ENCODE measurements around the gene DAAM1. TPM values are rescaled to one million over a fixed set of nuclear protein-coding genes. Genes with fewer than 3 reads are reported as not detected.

The DAAM1 gene
- total RNA-seq, 4 donors from 2014 or later = 25.3 to 47.2 (median 37.8) TPM

DNA sequence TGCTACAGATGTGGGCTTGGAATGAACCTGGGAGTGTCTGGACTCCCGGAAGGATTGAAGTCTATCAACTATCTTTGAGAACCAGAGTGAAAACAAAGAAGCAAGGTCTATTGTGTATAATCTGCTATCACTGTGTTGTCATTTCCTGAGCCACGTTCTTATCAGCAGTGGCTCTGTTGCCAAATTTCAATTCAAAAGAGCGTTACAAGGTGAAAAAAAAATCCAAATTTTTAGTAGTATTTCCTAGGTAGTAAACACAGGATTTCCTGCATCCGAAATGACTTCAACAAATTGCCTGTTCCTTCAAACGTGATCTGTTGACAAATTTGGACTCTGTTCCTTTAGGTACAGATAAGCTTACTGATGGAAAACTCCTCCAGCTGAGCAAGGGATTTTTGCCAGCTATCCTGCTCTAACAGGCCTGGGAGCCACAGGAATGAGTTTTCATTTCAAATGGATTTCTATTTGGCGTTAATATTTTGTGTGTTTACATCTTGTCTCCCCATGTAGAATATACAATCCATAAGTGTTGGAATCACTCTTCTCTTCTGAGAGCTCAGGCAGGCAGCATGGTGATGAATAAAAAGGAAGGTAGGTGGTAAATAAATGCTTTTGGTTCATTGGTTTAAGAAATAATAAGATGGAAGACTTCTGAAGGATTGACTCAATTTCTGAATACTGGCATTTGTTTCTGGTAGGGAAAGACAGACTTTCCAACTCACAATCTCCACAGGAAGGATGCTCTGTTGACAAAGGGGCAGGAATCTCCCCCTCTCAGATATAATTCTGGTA lies 218.2 kb downstream of the DAAM1 start:
- H3K4me3 ChIP-seq (replicated peaks in 1 of 3) = no peak overlapping the region
- WGBS, 2 donors = 62 to 73% methylated on average over 6 of the region's 6 CpGs
- peak overlapping the region; percentile 5 to 59 (median 46) for H3K27ac ChIP-seq

DNA sequence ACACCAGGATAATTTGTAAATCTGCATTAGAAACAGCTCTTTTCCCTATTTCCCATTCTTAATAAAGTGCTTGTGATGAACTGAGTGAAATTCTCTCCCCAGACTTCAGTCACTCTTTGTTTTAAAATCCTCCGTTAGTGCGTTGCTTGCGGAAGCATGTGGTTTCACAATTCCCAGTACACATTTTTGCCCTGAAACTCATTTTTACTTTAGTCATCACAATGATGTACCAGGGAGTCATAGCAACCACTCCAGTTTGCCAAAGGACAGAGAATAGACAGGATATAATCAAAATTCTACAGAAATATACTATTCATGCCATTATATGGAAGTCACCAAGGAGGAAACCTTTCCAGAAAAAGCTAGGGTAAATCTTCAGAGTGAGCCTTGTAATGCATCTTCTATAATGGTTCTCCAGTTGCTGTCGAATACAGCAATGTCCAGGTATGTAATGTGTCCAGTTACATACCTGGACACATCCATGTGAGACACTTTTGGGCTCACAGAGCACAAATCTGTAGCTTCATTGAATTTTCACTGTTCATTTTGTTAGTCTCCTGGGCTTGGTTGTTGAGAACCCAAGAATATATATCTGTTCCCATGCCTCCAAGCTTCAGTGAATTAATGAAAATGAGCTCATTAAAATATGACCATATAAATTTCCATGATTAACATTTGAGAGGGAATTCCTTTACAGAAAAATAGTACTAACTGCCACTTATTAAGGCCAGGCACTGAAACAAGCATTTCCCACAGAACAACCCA lies 219.0 kb downstream of the DAAM1 start:
- WGBS, 2 donors = 72 to 82% methylated on average over 4 of the region's 4 CpGs
- H3K4me1 ChIP-seq = no peaks in the 10 kb centered on the region
- H3K9me3 ChIP-seq = no peaks in the 10 kb centered on the region
- TF ChIP-seq, protein P1, sequence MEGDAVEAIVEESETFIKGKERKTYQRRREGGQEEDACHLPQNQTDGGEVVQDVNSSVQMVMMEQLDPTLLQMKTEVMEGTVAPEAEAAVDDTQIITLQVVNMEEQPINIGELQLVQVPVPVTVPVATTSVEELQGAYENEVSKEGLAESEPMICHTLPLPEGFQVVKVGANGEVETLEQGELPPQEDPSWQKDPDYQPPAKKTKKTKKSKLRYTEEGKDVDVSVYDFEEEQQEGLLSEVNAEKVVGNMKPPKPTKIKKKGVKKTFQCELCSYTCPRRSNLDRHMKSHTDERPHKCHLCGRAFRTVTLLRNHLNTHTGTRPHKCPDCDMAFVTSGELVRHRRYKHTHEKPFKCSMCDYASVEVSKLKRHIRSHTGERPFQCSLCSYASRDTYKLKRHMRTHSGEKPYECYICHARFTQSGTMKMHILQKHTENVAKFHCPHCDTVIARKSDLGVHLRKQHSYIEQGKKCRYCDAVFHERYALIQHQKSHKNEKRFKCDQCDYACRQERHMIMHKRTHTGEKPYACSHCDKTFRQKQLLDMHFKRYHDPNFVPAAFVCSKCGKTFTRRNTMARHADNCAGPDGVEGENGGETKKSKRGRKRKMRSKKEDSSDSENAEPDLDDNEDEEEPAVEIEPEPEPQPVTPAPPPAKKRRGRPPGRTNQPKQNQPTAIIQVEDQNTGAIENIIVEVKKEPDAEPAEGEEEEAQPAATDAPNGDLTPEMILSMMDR (IDR thresholded peaks at IDR 0.05) = no peak
- TF ChIP-seq POLR2A (IDR thresholded peaks at IDR 0.05) = no peak
- intact Hi-C loops (cut with DNase I) = no loop called here
- peak overlapping the region in 2 of 3 donors; percentile 5 to 59 for H3K27ac ChIP-seq
- H3K4me3 ChIP-seq (replicated peaks in 1 of 3) = no peak overlapping the region
- no peaks in the 10 kb centered on the region for H3K27me3 ChIP-seq
- no peak for DNase-seq
- H3K36me3 ChIP-seq = no peaks in the 10 kb centered on the region

More for the DNA sequence above, 218.2 kb downstream of the DAAM1 start:
- Histone ChIP-seq H3K27me3 (no peaks in the 10 kb centered on the region), H3K36me3 (no peaks in the 10 kb centered on the region), H3K9me3 (no peaks in the 10 kb centered on the region), H3K4me1 (no peaks in the 10 kb centered on the region)
- intact Hi-C loops (cut with DNase I) = no loop called here
- DNase-seq = no peak
- no peak for TF ChIP-seq POLR2A (IDR thresholded peaks at IDR 0.05)

DNA sequence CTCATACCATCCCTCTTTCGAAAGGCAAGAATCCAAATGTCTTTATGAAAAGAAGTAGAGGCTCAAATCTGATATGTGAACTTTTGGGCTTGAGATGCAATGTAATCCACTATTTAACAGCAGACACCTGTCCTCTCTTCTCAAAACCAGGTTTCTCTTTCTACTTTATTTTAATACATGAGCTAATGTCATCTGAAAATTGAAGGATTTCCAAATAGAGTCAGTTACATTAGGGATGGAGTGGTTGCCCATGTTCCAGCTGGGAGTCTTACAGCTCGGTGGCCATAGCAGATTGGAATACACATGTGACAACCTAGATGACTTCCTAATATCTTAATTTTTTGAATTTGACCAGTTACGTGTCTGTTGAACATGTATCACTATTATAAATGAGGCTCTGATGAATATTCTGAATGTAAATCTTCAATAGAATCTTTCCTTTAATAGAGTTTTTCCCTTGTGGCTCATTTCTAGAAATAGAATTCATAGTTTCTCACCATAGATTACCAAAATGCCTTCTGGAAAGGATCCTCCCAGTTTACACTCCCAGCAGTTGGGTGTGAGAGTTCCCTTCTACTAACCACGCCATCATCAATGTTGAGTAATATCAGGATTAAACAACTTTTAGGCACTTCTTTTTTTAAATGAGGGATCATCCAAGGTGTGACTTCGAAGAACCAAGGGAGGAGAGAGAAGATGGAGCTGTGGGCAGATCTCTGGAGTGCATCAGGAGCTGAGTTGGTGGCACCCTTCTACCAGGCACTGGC lies 227.6 kb downstream of the DAAM1 start:
- intact Hi-C loops (cut with DNase I) = no loop called here
- TF ChIP-seq, protein P1 (IDR thresholded peaks at IDR 0.05) = no peak
- TF ChIP-seq POLR2A (IDR thresholded peaks at IDR 0.05) = no peak
- no peak for DNase-seq
- no peak overlapping the region for H3K27ac ChIP-seq
- H3K9me3 ChIP-seq = no peaks in the 10 kb centered on the region
- no peaks in the 10 kb centered on the region for H3K36me3 ChIP-seq
- H3K27me3 ChIP-seq = no peaks in the 10 kb centered on the region
- WGBS, 2 donors = 91 to 95% methylated on average over 5 of the region's 5 CpGs
- no peaks in the 10 kb centered on the region for H3K4me1 ChIP-seq
- H3K4me3 ChIP-seq (replicated peaks in 1 of 3) = no peak overlapping the region

DNA sequence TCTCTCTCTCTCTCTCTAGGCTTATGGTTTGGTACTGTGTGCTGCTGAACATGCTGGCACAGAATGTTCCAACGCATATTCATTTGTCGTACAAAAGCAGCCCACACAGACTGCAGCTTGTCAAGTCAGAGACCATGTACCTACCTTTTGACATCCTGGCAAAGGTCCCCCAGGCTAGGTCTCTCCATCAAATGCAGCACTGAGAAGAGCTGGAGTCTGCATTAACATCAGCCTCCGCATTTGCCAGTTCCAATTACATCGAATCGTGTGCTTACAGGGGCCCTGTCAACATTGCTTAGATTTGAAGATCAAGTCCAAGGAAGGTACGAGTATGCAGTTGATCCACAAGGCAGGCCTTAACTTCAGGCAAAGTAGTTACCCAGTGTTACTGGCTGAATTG lies 228.8 kb downstream of the DAAM1 start:
- no peak for TF ChIP-seq POLR2A (IDR thresholded peaks at IDR 0.05)
- TF ChIP-seq, protein P1 (IDR thresholded peaks at IDR 0.05) = no peak
- Histone ChIP-seq H3K36me3 (no peaks in the 10 kb centered on the region), H3K4me3 (replicated peaks in 1 of 3) (no peak overlapping the region), H3K9me3 (no peaks in the 10 kb centered on the region), H3K27me3 (no peaks in the 10 kb centered on the region), H3K4me1 (peaks cover 4 to 5% of the 10 kb centered on the region in 2 donors), H3K27ac (no peak overlapping the region)
- whole genome bisulfite sequencing, 2 donors = 94 to 95% methylated on average over 4 to 6 of the region's 6 CpGs
- DNase-seq = no peak
- intact Hi-C loops (cut with DNase I) = no loop called here

DNA sequence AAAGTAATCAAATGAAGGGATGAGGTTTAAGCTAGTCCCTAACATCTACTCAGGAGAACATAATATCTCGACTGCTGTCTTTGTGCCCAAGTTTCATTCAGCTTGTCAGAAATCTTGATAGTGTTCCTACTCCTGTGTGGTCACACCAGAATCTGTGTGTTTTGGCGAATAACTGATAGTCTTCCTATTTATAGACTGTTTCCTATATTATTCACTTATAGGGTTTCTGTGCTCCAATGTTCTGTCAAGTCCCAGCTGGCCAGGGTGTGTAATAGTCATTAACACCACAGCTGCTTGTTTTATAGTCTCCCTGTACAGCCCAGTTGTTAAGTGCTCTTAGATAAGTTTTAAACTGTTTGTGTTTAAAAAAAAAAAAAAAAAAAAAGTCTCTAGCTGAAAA lies 230.8 kb downstream of the DAAM1 start:
- WGBS, 2 donors = 88 to 95% methylated on average over 2 of the region's 2 CpGs
- no peak overlapping the region for H3K27ac ChIP-seq

More for the DNA sequence above, 230.8 kb downstream of the DAAM1 start:
- no peak for DNase-seq
- intact Hi-C loops (cut with DNase I) = no loop called here
- Histone ChIP-seq H3K4me1 (peaks cover 9 to 11% of the 10 kb centered on the region in 2 donors), H3K4me3 (replicated peaks in 1 of 3) (no peak overlapping the region), H3K36me3 (no peaks in the 10 kb centered on the region), H3K27me3 (no peaks in the 10 kb centered on the region), H3K9me3 (no peaks in the 10 kb centered on the region)
- TF ChIP-seq, protein P1 (IDR thresholded peaks at IDR 0.05) = no peak
- no peak for TF ChIP-seq POLR2A (IDR thresholded peaks at IDR 0.05)

Data from thyroid gland (tissue), 4 donors.